Activated T-cell treated with anti-CD3 and anti-CD28 coated beads, Interleukin-2, amount 50 U/mL, for 4 hours (primary cell): Measurements from ENCODE around the gene S100A13. TPM values are rescaled to one million over a fixed set of nuclear protein-coding genes. Genes with fewer than 3 reads are reported as not detected.

ENCODE experiments used
- total RNA-seq, 3 donors: library from RNA; stranded (reverse); gene quantifications; one replicate each; pipeline ENCODE4 v1.2.1, GENCODE V29; 2021

Gene S100A13
- total RNA-seq, 3 donors from 2014 or later: 2.0 to 4.9 (median 3.3) TPM

Other genes starting within 250 kb of the S100A13 start
- gene S100A8, start 236.4 kb downstream of the S100A13 start, total RNA-seq: not detected
- not detected for gene S100A7A, start 211.0 kb downstream of the S100A13 start, total RNA-seq
- gene S100A7, start 166.9 kb downstream of the S100A13 start, total RNA-seq: not detected
- 100 to 1,000 TPM; 133 to 188 (median 134) TPM for gene S100A6, start 91.5 kb downstream of the S100A13 start, total RNA-seq
- 1 to 10 TPM in 1 of 3 donors, under 1 TPM in 2; 0.74 to 2.5 (median 0.95) TPM for gene S100A5, start 86.6 kb downstream of the S100A13 start, total RNA-seq
- gene S100A4, start 81.7 kb downstream of the S100A13 start, total RNA-seq: 10 to 100 TPM; 19.6 to 40.3 (median 21.7) TPM
- gene S100A3, start 78.2 kb downstream of the S100A13 start, total RNA-seq: not detected
- 1 to 10 TPM in 1 of 3 donors, under 1 TPM in 2; 0.40 to 1.2 (median 0.76) TPM for gene S100A2, start 61.7 kb downstream of the S100A13 start, total RNA-seq
- under 1 TPM in 2 of 3 donors, not detected in 1; 0.24 to 0.29 TPM for gene S100A16, start 14.4 kb downstream of the S100A13 start, total RNA-seq
- gene S100A14, start 11.2 kb downstream of the S100A13 start, total RNA-seq: under 1 TPM in 2 of 3 donors, not detected in 1; 0.32 to 0.43 TPM
- gene S100A1, start 929 bp upstream of the S100A13 start, total RNA-seq: not detected
- gene CHTOP, start 6.6 kb upstream of the S100A13 start, total RNA-seq: 100 to 1,000 TPM; 111 to 117 (median 114) TPM
- 10 to 100 TPM; 32.1 to 36.8 (median 32.7) TPM for gene SNAPIN, start 31.2 kb upstream of the S100A13 start, total RNA-seq
- gene ILF2, start 43.5 kb upstream of the S100A13 start, total RNA-seq: 100 to 1,000 TPM; 525 to 559 (median 531) TPM
- gene NPR1, start 51.2 kb upstream of the S100A13 start, total RNA-seq: under 1 TPM; 0.16 to 0.26 (median 0.23) TPM
- gene INTS3, start 100.5 kb upstream of the S100A13 start, total RNA-seq: 10 to 100 TPM; 46.9 to 49.4 (median 48.5) TPM
- 1 to 10 TPM; 3.8 to 6.0 (median 6.0) TPM for gene SLC27A3, start 147.9 kb upstream of the S100A13 start, total RNA-seq